K562 (cell line): ENCODE measurements around the gene OR11L1. TPM values are rescaled to one million over a fixed set of nuclear protein-coding genes. Genes with fewer than 3 reads are reported as not detected.

Source experiments
- ATAC-seq: fragments of 200-7000 bp; cut with Tn5 transposase; 3 replicates; pipeline ENCODE4 v1.9.1; 2020; ENCODE audit warnings: moderate library complexity
- BruUV-seq: library from RNA; stranded (reverse); fragments of 400-500 nt; replicated peaks from 2 replicates; lab custom pipeline; 2021; lab: Mats Ljungman, UMichigan
- CTCF ChIA-PET: fragments of 300-600 bp; formaldehyde crosslinking; extraction: SDS; loops from one replicate; lab custom pipeline; 2021; ENCODE audit warnings: low intra/inter-chr PET ratio; lab: Yijun Ruan, JAX
- POLR2A ChIA-PET: fragments of 300-600, 350-650 bp; sonication (Branson Sonifier 250); formaldehyde crosslinking; extraction: SDS; loops from one replicate; lab custom pipeline; 2021; ENCODE audit warnings: antibody characterized with exemption, inconsistent platforms; lab: Yijun Ruan, JAX
- DNase-seq, 4 experiments: peaks; one replicate each; pipeline versions ENCODE4 v3.0.0 to v3.0.0-alpha.2; 2011 to 2018; ENCODE audit warnings: low spot score in 3 of 4, mixed read lengths in 3 of 4; ENCODE audit errors: extremely low read depth in 1 of 4
- FAIRE-seq: peaks from 2 replicates; lab custom pipeline; 2011; peaks lifted over from hg19 to GRCh38; lab: Jason Lieb, UNC
- H2AFZ ChIP-seq: 2 replicates; pipeline ENCODE4 v1.6.0; 2011; ENCODE audit warnings: low read depth, low read length, control low read depth, inconsistent platforms
- H3K27ac ChIP-seq: fragments of 200-600 bp; 3 replicates; pipeline ENCODE4 v1.8.0; 2011; ENCODE audit warnings: low read depth, mild to moderate bottlenecking, control low read depth, inconsistent platforms, low read length, moderate library complexity, mixed read lengths; ENCODE audit errors: extremely low read depth
- H3K27me3 ChIP-seq, 2 experiments: fragments of 300-600 bp in 1 of 2; 2 replicates in 1 of 2; 3 replicates in 1 of 2; pipeline versions ENCODE4 v1.6.0 to v1.8.0; 2011; ENCODE audit warnings: inconsistent platforms in 2 of 2, low read length in 2 of 2, mild to moderate bottlenecking in 1 of 2, mixed read lengths in 1 of 2, moderate library complexity in 1 of 2; ENCODE audit not compliant: control insufficient read depth in 2 of 2, insufficient read depth in 2 of 2
- H3K36me3 ChIP-seq: fragments of 300-600 bp; 3 replicates; pipeline ENCODE4 v1.8.0; 2011; ENCODE audit warnings: mild to moderate bottlenecking, low read length, inconsistent platforms; ENCODE audit not compliant: control insufficient read depth, insufficient read depth
- H3K4me1 ChIP-seq, 2 experiments: fragments of 200-600 bp in 1 of 2; replicated peaks in 1 of 2; 2 replicates in 1 of 2; 3 replicates in 1 of 2; pipeline versions ENCODE4 v1.5.1 to v1.8.0; 2011; ENCODE audit warnings: inconsistent platforms in 2 of 2, low read length in 2 of 2, mild to moderate bottlenecking in 1 of 2, mixed read lengths in 1 of 2, moderate library complexity in 1 of 2; ENCODE audit not compliant: control insufficient read depth in 2 of 2, insufficient read depth in 2 of 2
- H3K4me2 ChIP-seq: 2 replicates; pipeline ENCODE4 v1.6.1; 2011; ENCODE audit warnings: low read length, control low read depth, inconsistent platforms, mixed read lengths; ENCODE audit not compliant: insufficient read depth
- H3K4me3 ChIP-seq: fragments of 200-600 bp; sonication (generic), shearing (Covaris generic); 2 replicates; pipeline ENCODE4 v1.5.1; 2016; ENCODE audit warnings: control low read depth, inconsistent platforms
- H3K79me2 ChIP-seq: fragments of 200-600 bp; 3 replicates; pipeline ENCODE4 v1.8.0; 2011; ENCODE audit warnings: low read length, inconsistent platforms; ENCODE audit not compliant: control insufficient read depth, insufficient read depth
- H3K9ac ChIP-seq, 2 experiments: 2 replicates each; pipeline versions ENCODE4 v1.6.0 to v1.6.1; 2011; ENCODE audit warnings: low read depth in 2 of 2, low read length in 2 of 2, control low read depth in 1 of 2, inconsistent platforms in 1 of 2, mild to moderate bottlenecking in 1 of 2, mixed read lengths in 1 of 2; ENCODE audit not compliant: insufficient read depth in 1 of 2
- H3K9me1 ChIP-seq: one replicate; pipeline ENCODE4 v1.6.0; 2011; ENCODE audit warnings: inconsistent platforms, mild to moderate bottlenecking, low read length, moderate library complexity; ENCODE audit not compliant: control insufficient read depth, insufficient read depth
- H3K9me3 ChIP-seq: replicated peaks from 2 replicates; pipeline ENCODE4 v1.5.1; 2011; ENCODE audit warnings: low read depth, low read length, inconsistent platforms; ENCODE audit not compliant: control insufficient read depth, insufficient read depth
- H4K20me1 ChIP-seq: replicated peaks from 2 replicates; pipeline ENCODE4 v1.6.1; 2011; ENCODE audit warnings: low read length, inconsistent platforms, mixed read lengths; ENCODE audit not compliant: control insufficient read depth, insufficient read depth
- ARID2 ChIP-seq: fragments of 450-650 bp; IDR thresholded peaks from 2 replicates; pipeline ENCODE4 v1.6.1; 2017; ENCODE audit warnings: antibody characterized with exemption, mild to moderate bottlenecking
- ATF1 ChIP-seq, 2 experiments: fragments of 450-650 bp in 1 of 2; IDR thresholded peaks; 2 replicates each; pipeline ENCODE4 v1.6.1; 2016; ENCODE audit warnings: missing compliant biosample characterization in 1 of 2, missing genetic modification characterization in 1 of 2
- CTCF ChIP-seq, 3 experiments: IDR thresholded peaks in 2 of 3; conservative IDR thresholded peaks in 1 of 3; 2 replicates each; pipeline ENCODE4 v1.5.1; 2011 to 2012; ENCODE audit warnings: low read length in 3 of 3, mild to moderate bottlenecking in 3 of 3, control low read depth in 2 of 3, improper control_type of control experiment in 1 of 3, inconsistent platforms in 1 of 3, low read depth in 1 of 3, mixed read lengths in 1 of 3, moderate library complexity in 1 of 3; ENCODE audit not compliant: insufficient read depth in 2 of 3
- DEAF1 ChIP-seq: fragments of 450-650 bp; formaldehyde crosslinking; IDR thresholded peaks from 2 replicates; pipeline ENCODE4 v1.4.0; 2020; ENCODE audit warnings: mild to moderate bottlenecking, moderate library complexity
- RAD21 ChIP-seq, 2 experiments: fragments of 250-450 bp in 1 of 2; fragments of 450-650 bp in 1 of 2; sonication (Bioruptor Pico) in 1 of 2; formaldehyde crosslinking in 1 of 2; IDR thresholded peaks in 1 of 2; conservative IDR thresholded peaks in 1 of 2; 2 replicates each; pipeline versions ENCODE4 v1.4.0 to v1.8.0; 2020 to 2022; ENCODE audit warnings: mild to moderate bottlenecking in 2 of 2, moderate library complexity in 1 of 2
- REST ChIP-seq, 2 experiments: fragments of 450-650 bp; formaldehyde crosslinking in 1 of 2; IDR thresholded peaks; 2 replicates each; pipeline versions ENCODE4 v1.4.0 to v1.6.1; 2014 to 2020; ENCODE audit warnings: mild to moderate bottlenecking in 2 of 2, borderline replicate concordance in 1 of 2, low read depth in 1 of 2
- SMC3 ChIP-seq: conservative IDR thresholded peaks from 2 replicates; pipeline ENCODE4 v1.6.1; 2011; ENCODE audit warnings: low read depth, low read length, improper control_type of control experiment; ENCODE audit not compliant: insufficient read depth
- TARDBP ChIP-seq: fragments of 450-650 bp; IDR thresholded peaks from 2 replicates; pipeline ENCODE4 v1.6.1; 2016
- ZNF24 ChIP-seq: fragments of 450-650 bp; IDR thresholded peaks from 2 replicates; pipeline ENCODE4 v1.6.1; 2016
- WGBS: fragments of 100-300 bp; shearing (Covaris generic); methylation state at CpG from one replicate; pipeline ENCODE4 v1.1.6; 2016; ENCODE audit warnings: low coverage, mixed read lengths; ENCODE audit not compliant: insufficient coverage; ENCODE audit errors: missing lambda C conversion rate; 5-methylcytosine and 5-hydroxymethylcytosine counted together
- in situ Hi-C: fragments of 300-500 bp; cut with MboI; formaldehyde crosslinking; loops from 4 replicates; pipeline ENCODE4 v1.15.0; 2018; ENCODE audit warnings: inconsistent platforms, mixed read lengths
- intact Hi-C: fragments of 100-400 bp; cut with micrococcal nuclease; formaldehyde crosslinking; loops from 2 replicates; pipeline ENCODE4 v1.14.2; 2022
- polyA plus RNA-seq, 8 experiments: library from polyadenylated mRNA; depleted of rRNA in 4 of 8; stranded (reverse) in 5 of 8; unstranded in 3 of 8; fragments of >200 nt; fragmentation: Nextera tagmentation in 2 of 8; fragmentation: Illumina TruSeq in 1 of 8; extraction: Ambion mirVana in 2 of 8; extraction: Trizol in 1 of 8; gene quantifications; 2 replicates each; pipeline versions ENCODE4 v1.2.1 to v1.2.3, GENCODE V29; 2011 to 2014; ENCODE audit warnings: inconsistent platforms in 1 of 8, missing spikeins in 1 of 8
- total RNA-seq, 7 experiments: library from RNA; depleted of rRNA in 6 of 7; stranded (reverse); fragments of >200 nt in 6 of 7; fragmentation: Illumina TruSeq in 2 of 7; extraction: Trizol in 2 of 7; gene quantifications; 2 replicates each; pipeline versions ENCODE4 v1.2.1 to v1.2.3, GENCODE V29; 2011 to 2021; ENCODE audit warnings: low replicate concordance in 1 of 7

Gene OR11L1
- total and polyA plus RNA-seq, 9 of the 15 experiments (the other 6 are each of a cell fraction or from before 2014, with no cell fraction given) = not detected

GRCh38 chr1:247833601-247834000 lies 8.1 kb downstream of the OR11L1 start:
- no peaks in the 10 kb centered on the region for H3K36me3 ChIP-seq
- H3K4me1 ChIP-seq = no peaks in the 10 kb centered on the region
- peaks cover 0 to 14% of the 10 kb centered on the region in 2 experiments; a peak in 1 of 5 replicates for H3K27me3 ChIP-seq
- H3K9me1 ChIP-seq = no peaks in the 10 kb centered on the region
- ChIA-PET CTCF (interaction anchor here (1.2 to 1.9 kb wide), 2 partner anchors 81 to 974 kb away, joined by 3 to 5 read pairs; no protein-coding TSS in a partner anchor), POLR2A (interaction anchor here (0.6 to 1.0 kb wide), 5 partner anchors 10 to 35 kb away, joined by 3 to 5 read pairs (median 3); partner anchors contain the start of gene TRIM58)
- no peak overlapping the region for H3K9ac ChIP-seq
- H2AFZ ChIP-seq = no peak overlapping the region
- no peak overlapping the region for H3K4me2 ChIP-seq
- ATAC-seq (peak; percentile 91), DNase-seq (peak in 2 of 4 experiments; percentile 39 to 55), FAIRE-seq (peak; percentile 54)
- H3K27ac ChIP-seq = no peak overlapping the region
- H3K9me3 ChIP-seq = no peaks in the 10 kb centered on the region
- in situ Hi-C loops (no loop called here), intact Hi-C loops (loop anchor here (2.0 to 10.0 kb wide), 4 partner anchors 23 to 974 kb away; partner anchors contain the start of gene TRIM58)
- no peaks in the 10 kb centered on the region for H3K79me2 ChIP-seq
- no TSS peak for BruUV-seq
- H4K20me1 ChIP-seq = no peaks in the 10 kb centered on the region
- H3K4me3 ChIP-seq = no peak overlapping the region
- WGBS = 1% methylated on average over 6 of the region's 6 CpGs
- TF ChIP-seq DEAF1 (CRISPR knock-in tag) = peak; percentile 34; the same call in 1 of the 2 replicates
- TF ChIP-seq ARID2 = peak; percentile 72; the same call in 1 of the 2 replicates
- peak; percentile 65 to 80 for TF ChIP-seq RAD21 (CRISPR knock-in tag; conservative IDR thresholded peaks at IDR 0.05 in 1 of 2, IDR thresholded peaks at IDR 0.05 in 1 of 2)
- no peak for TF ChIP-seq ATF1 (CRISPR knock-in tag; IDR thresholded peaks at IDR 0.05)
- TF ChIP-seq ATF1 (tag; IDR thresholded peaks at IDR 0.05) = 0 out of 2 replicates have a peak, but pooled peaks have one; percentile 26
- peak; percentile 68; the same call in 1 of the 2 replicates for TF ChIP-seq REST (IDR thresholded peaks at IDR 0.05; ENCODE audit: borderline replicate concordance)
- no peak for TF ChIP-seq REST (CRISPR knock-in tag; IDR thresholded peaks at IDR 0.05; ENCODE audit: low read depth)
- TF ChIP-seq SMC3 = peak; percentile 46; the same call in 1 of the 2 replicates
- no peak for TF ChIP-seq TARDBP
- TF ChIP-seq ZNF24 = no peak
- peak; percentile 64 to 95 (median 87) for TF ChIP-seq CTCF (IDR thresholded peaks at IDR 0.05 in 2 of 3, conservative IDR thresholded peaks at IDR 0.05 in 1 of 3; ENCODE audit: insufficient read depth in 2 of 3, low read depth in 1 of 3, low read length in 3 of 3)
